ENCODE results near the gene SCUBE1. TPM values are rescaled to one million over a fixed set of nuclear protein-coding genes. Genes with fewer than 3 reads are reported as not detected.

The SCUBE1 gene
- total RNA-seq, 1 experiment from 2014 or later, result 3.9 TPM

DNA sequence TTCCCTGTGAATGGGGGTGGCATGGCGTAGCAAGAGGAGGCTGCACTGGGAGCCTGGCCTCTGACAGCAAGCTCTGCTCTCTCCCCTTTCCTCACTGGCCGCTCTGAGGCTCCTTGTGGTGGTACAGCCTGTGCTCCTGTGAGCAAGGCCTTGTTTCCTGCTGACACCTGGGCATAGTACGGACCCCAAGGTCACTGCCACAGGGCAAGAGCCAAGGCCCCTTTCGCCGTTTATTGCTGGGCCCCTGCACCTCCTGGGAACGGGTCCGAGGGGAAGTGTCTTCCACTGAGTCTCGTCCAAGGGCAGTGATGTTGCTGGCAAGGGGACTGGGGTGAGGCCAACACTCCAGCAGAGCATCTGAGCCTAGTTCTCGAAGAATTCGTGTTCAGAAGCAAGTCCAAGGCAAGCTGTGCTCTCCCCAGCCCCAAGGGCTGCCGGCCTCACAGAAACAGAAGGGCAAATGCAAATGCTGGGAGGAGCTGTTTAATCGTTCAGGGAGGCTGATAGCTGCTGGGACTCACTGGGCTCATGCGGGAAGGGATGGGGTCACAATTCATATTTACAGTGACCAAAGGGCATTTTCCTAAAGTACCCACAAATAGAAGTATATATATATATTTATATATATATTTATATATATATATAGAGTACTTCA, 140.3 kb downstream of the SCUBE1 start:
- Histone ChIP-seq H2AFZ (ENCODE audit: low read depth, low read length, poor library complexity, severe bottlenecking) (no peak overlapping the region), H3K9ac (ENCODE audit: low read length) (no peak overlapping the region), H4K20me1 (ENCODE audit: insufficient read depth) (no peaks in the 10 kb centered on the region), H3K4me2 (ENCODE audit: low read length) (no peak overlapping the region), H3K27me3 (ENCODE audit: insufficient read depth, low read length) (no peaks in the 10 kb centered on the region), H3K4me1 (ENCODE audit: control insufficient read depth in 1 of 2, insufficient read depth in 2 of 2, low read length in 2 of 2) (peaks cover 0 to 14% of the 10 kb centered on the region in 2 experiments; a peak in 2 of 4 replicates), H3K79me2 (ENCODE audit: insufficient read depth, low read length) (no peaks in the 10 kb centered on the region), H3K9me2 (ENCODE audit: insufficient read depth) (no peaks in the 10 kb centered on the region), H3K4me3 (replicated peaks in 1 of 2; ENCODE audit: low read depth in 1 of 2, low read length in 2 of 2) (no peak overlapping the region), H3K36me3 (ENCODE audit: control insufficient read depth in 1 of 2, insufficient read depth in 2 of 2, low read length in 2 of 2) (no peaks in the 10 kb centered on the region), H3K27ac (ENCODE audit: low read depth, low read length) (no peak overlapping the region), H3K9me3 (ENCODE audit: control insufficient read depth in 1 of 2, insufficient read depth in 1 of 2, low read depth in 1 of 2, low read length in 2 of 2) (no peaks in the 10 kb centered on the region)
- BruUV-seq (replicated peaks), result no TSS peak
- ChIA-PET POLR2A (interaction anchor here (0.6 kb wide), 1 partner anchor 1343 kb away, joined by 3 read pairs; no protein-coding TSS in a partner anchor), CTCF (no interaction called here), RAD21 (ENCODE audit: low non-redundant PET in 1 of 2, low total read pairs in 2 of 2, uncharacterized antibody in 2 of 2, unreplicated experiment in 2 of 2) (no interaction called here)
- TF ChIP-seq ZFX (IDR thresholded peaks at IDR 0.05) (no peak), SRF (IDR thresholded peaks at IDR 0.05; ENCODE audit: low read depth) (no peak), EGR1 (IDR thresholded peaks at IDR 0.05; ENCODE audit: low read depth) (no peak)
- DNase-seq (ENCODE audit: low read depth, low spot score), result no peak
- no peak for ATAC-seq
- intact Hi-C loops (cut with micrococcal nuclease), result no loop called here

DNA sequence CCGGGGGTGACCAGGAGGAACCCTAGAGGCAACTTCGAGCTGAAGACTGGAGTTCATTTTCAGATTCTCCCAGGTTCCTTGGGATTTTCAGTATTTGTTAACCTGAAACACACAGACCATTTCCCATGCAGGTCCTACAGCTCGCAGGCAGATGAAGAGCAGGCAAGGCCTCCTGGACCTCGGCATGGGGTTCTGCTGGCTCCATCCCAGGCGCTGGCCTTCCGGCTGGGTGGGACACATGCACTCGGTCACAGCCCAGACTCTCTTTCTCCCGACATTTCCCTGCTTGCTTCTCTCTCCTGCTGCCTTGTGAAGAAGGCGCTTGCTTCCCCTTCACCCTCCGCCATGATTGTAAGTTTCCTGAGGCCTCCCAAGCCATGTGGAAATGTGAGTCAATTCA, 140.8 kb downstream of the SCUBE1 start:
- CTCF ChIA-PET, result no interaction called here
- H3K4me2 ChIP-seq (ENCODE audit: low read length), result no peak overlapping the region
- RAD21 ChIA-PET (ENCODE audit: low non-redundant PET in 1 of 2, low total read pairs in 2 of 2, uncharacterized antibody in 2 of 2, unreplicated experiment in 2 of 2), result no interaction called here
- H3K4me3 ChIP-seq (replicated peaks in 1 of 2; ENCODE audit: low read depth in 1 of 2, low read length in 2 of 2), result no peak overlapping the region
- no peaks in the 10 kb centered on the region for H3K9me3 ChIP-seq (ENCODE audit: control insufficient read depth in 1 of 2, insufficient read depth in 1 of 2, low read depth in 1 of 2, low read length in 2 of 2)
- H3K36me3 ChIP-seq (ENCODE audit: control insufficient read depth in 1 of 2, insufficient read depth in 2 of 2, low read length in 2 of 2), result no peaks in the 10 kb centered on the region
- no peak for DNase-seq (ENCODE audit: low read depth, low spot score)
- intact Hi-C loops (cut with micrococcal nuclease), result no loop called here
- no peak for ATAC-seq
- POLR2A ChIA-PET, result no interaction called here
- H3K9me2 ChIP-seq (ENCODE audit: insufficient read depth), result no peaks in the 10 kb centered on the region
- peaks cover 0 to 10% of the 10 kb centered on the region in 2 experiments; a peak in 2 of 4 replicates for H3K4me1 ChIP-seq (ENCODE audit: control insufficient read depth in 1 of 2, insufficient read depth in 2 of 2, low read length in 2 of 2)
- no peaks in the 10 kb centered on the region for H4K20me1 ChIP-seq (ENCODE audit: insufficient read depth)
- TF ChIP-seq ZFX (IDR thresholded peaks at IDR 0.05) (no peak), JUND (IDR thresholded peaks at IDR 0.05) (no peak), SRF (IDR thresholded peaks at IDR 0.05; ENCODE audit: low read depth) (no peak), CBX3 (IDR thresholded peaks at IDR 0.05; ENCODE audit: low read depth) (no peak), TCF7L2 (IDR thresholded peaks at IDR 0.05; ENCODE audit: borderline replicate concordance, extremely low read depth, insufficient read depth, insufficient read length) (no peak), SIN3A (IDR thresholded peaks at IDR 0.05; ENCODE audit: low read depth) (no peak), YY1 (IDR thresholded peaks at IDR 0.05; ENCODE audit: extremely low read depth, insufficient replicate concordance, low read depth, low read length) (no peak), EZH2phosphoT487 (IDR thresholded peaks at IDR 0.05; ENCODE audit: borderline replicate concordance) (no peak), POLR2AphosphoS5 (IDR thresholded peaks at IDR 0.05; ENCODE audit: low read depth, low read length) (no peak)
- TF ChIP-seq, protein P1, sequence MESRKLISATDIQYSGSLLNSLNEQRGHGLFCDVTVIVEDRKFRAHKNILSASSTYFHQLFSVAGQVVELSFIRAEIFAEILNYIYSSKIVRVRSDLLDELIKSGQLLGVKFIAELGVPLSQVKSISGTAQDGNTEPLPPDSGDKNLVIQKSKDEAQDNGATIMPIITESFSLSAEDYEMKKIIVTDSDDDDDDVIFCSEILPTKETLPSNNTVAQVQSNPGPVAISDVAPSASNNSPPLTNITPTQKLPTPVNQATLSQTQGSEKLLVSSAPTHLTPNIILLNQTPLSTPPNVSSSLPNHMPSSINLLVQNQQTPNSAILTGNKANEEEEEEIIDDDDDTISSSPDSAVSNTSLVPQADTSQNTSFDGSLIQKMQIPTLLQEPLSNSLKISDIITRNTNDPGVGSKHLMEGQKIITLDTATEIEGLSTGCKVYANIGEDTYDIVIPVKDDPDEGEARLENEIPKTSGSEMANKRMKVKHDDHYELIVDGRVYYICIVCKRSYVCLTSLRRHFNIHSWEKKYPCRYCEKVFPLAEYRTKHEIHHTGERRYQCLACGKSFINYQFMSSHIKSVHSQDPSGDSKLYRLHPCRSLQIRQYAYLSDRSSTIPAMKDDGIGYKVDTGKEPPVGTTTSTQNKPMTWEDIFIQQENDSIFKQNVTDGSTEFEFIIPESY (IDR thresholded peaks at IDR 0.05; ENCODE audit: extremely low read depth, insufficient replicate concordance, low read length), result no peak
- H3K27ac ChIP-seq (ENCODE audit: low read depth, low read length), result no peak overlapping the region
- no peaks in the 10 kb centered on the region for H3K27me3 ChIP-seq (ENCODE audit: insufficient read depth, low read length)
- BruUV-seq (replicated peaks), result no TSS peak
- H3K79me2 ChIP-seq (ENCODE audit: insufficient read depth, low read length), result no peaks in the 10 kb centered on the region
- no peak overlapping the region for H2AFZ ChIP-seq (ENCODE audit: low read depth, low read length, poor library complexity, severe bottlenecking)
- no peak overlapping the region for H3K9ac ChIP-seq (ENCODE audit: low read length)

All from HCT116 (cell line).